H9 (cell line): ENCODE results near the gene RPL27A. TPM values are rescaled to one million over a fixed set of nuclear protein-coding genes. Genes with fewer than 3 reads are reported as not detected.

Experiments used
- DNase-seq: peaks from one replicate; pipeline ENCODE4 v3.0.0-alpha.2; 2017
- H2AFZ ChIP-seq: one replicate; pipeline ENCODE4 v1.6.1; 2013; ENCODE audit warnings: mild to moderate bottlenecking, low read length, control low read depth, moderate library complexity
- H2AK5ac ChIP-seq: 2 replicates; pipeline ENCODE4 v1.6.1; 2013; ENCODE audit warnings: low read length, control low read depth, mixed read lengths; ENCODE audit not compliant: insufficient read length
- H2BK120ac ChIP-seq: one replicate; pipeline ENCODE4 v1.6.1; 2013; ENCODE audit warnings: low read depth, mild to moderate bottlenecking, low read length, control low read depth, inconsistent platforms; ENCODE audit not compliant: poor library complexity, severe bottlenecking
- H2BK12ac ChIP-seq: 2 replicates; pipeline ENCODE4 v1.6.1; 2013; ENCODE audit warnings: low read length, control low read depth, mixed read lengths, low read depth; ENCODE audit not compliant: insufficient read length
- H2BK15ac ChIP-seq: 2 replicates; pipeline ENCODE4 v1.6.1; 2013; ENCODE audit warnings: low read depth, low read length, control low read depth
- H2BK20ac ChIP-seq: one replicate; pipeline ENCODE4 v1.6.1; 2013; ENCODE audit warnings: low read depth, mild to moderate bottlenecking, low read length, control low read depth, inconsistent platforms; ENCODE audit not compliant: poor library complexity, severe bottlenecking
- H2BK5ac ChIP-seq: 2 replicates; pipeline ENCODE4 v1.6.1; 2013; ENCODE audit warnings: low read length, control low read depth, mixed read lengths; ENCODE audit not compliant: insufficient read length
- H3K14ac ChIP-seq: 2 replicates; pipeline ENCODE4 v1.6.1; 2013; ENCODE audit warnings: low read length, control low read depth; ENCODE audit not compliant: insufficient read depth
- H3K18ac ChIP-seq: 2 replicates; pipeline ENCODE4 v1.6.1; 2013; ENCODE audit warnings: low read depth, mild to moderate bottlenecking, mixed read lengths, low read length, control low read depth; ENCODE audit not compliant: insufficient read length
- H3K23ac ChIP-seq: 2 replicates; pipeline ENCODE4 v1.6.1; 2013; ENCODE audit warnings: low read length, control low read depth, mixed read lengths, low read depth; ENCODE audit not compliant: insufficient read length
- H3K23me2 ChIP-seq: 2 replicates; pipeline ENCODE4 v1.6.1; 2013; ENCODE audit warnings: low read depth, mild to moderate bottlenecking, mixed read lengths, low read length, control low read depth; ENCODE audit not compliant: insufficient read length, poor library complexity, severe bottlenecking
- H3K27ac ChIP-seq: 2 replicates; pipeline ENCODE4 v1.5.1; 2013; ENCODE audit warnings: low read length, control low read depth, mixed read lengths, low read depth; ENCODE audit not compliant: insufficient read length
- H3K27me3 ChIP-seq: 2 replicates; pipeline ENCODE4 v1.6.1; 2013; ENCODE audit warnings: low read length, control low read depth, inconsistent platforms; ENCODE audit not compliant: insufficient read depth
- H3K4ac ChIP-seq: 2 replicates; pipeline ENCODE4 v1.6.1; 2013; ENCODE audit warnings: low read depth, mild to moderate bottlenecking, control low read depth, inconsistent platforms, low read length, moderate library complexity
- H3K4me1 ChIP-seq: 2 replicates; pipeline ENCODE4 v1.6.1; 2013; ENCODE audit warnings: low read length, control low read depth, inconsistent platforms; ENCODE audit not compliant: insufficient read depth
- H3K4me2 ChIP-seq: 2 replicates; pipeline ENCODE4 v1.6.1; 2013; ENCODE audit warnings: low read length, control low read depth, mixed read lengths; ENCODE audit not compliant: insufficient read length, insufficient read depth
- H3K56ac ChIP-seq: 2 replicates; pipeline ENCODE4 v1.6.1; 2013; ENCODE audit warnings: low read depth, mild to moderate bottlenecking, mixed read lengths, low read length, control low read depth; ENCODE audit not compliant: insufficient read length
- H3K79me1 ChIP-seq: 2 replicates; pipeline ENCODE4 v1.6.1; 2013; ENCODE audit warnings: low read depth, mild to moderate bottlenecking, moderate library complexity, low read length, control low read depth, inconsistent platforms; ENCODE audit not compliant: insufficient read depth, poor library complexity, severe bottlenecking
- H3K79me2 ChIP-seq: 2 replicates; pipeline ENCODE4 v1.6.1; 2013; ENCODE audit warnings: low read length, control low read depth, inconsistent platforms; ENCODE audit not compliant: insufficient read depth
- H3K9ac ChIP-seq: 2 replicates; pipeline ENCODE4 v1.6.1; 2013; ENCODE audit warnings: low read length, control low read depth, mixed read lengths; ENCODE audit not compliant: insufficient read length; ENCODE audit errors: extremely low read depth
- H3K9me3 ChIP-seq: one replicate; pipeline ENCODE4 v1.6.1; 2013; ENCODE audit warnings: low read depth, low read length, inconsistent platforms; ENCODE audit not compliant: control insufficient read depth
- H3T11ph ChIP-seq: one replicate; pipeline ENCODE4 v1.6.1; 2013; ENCODE audit warnings: mild to moderate bottlenecking, low read length, control low read depth, inconsistent platforms
- H4K20me1 ChIP-seq: one replicate; pipeline ENCODE4 v1.6.1; 2013; ENCODE audit not compliant: control insufficient read depth, insufficient read length, insufficient read depth
- H4K5ac ChIP-seq: 2 replicates; pipeline ENCODE4 v1.6.1; 2013; ENCODE audit warnings: low read depth, mild to moderate bottlenecking, mixed read lengths, low read length, control low read depth; ENCODE audit not compliant: insufficient read length
- H4K8ac ChIP-seq: replicated peaks from 2 replicates; pipeline ENCODE4 v1.6.1; 2013; ENCODE audit warnings: low read length, control low read depth, mixed read lengths, low read depth; ENCODE audit not compliant: insufficient read length
- H4K91ac ChIP-seq: 2 replicates; pipeline ENCODE4 v1.6.1; 2013; ENCODE audit warnings: low read depth, mild to moderate bottlenecking, moderate library complexity, mixed read lengths, low read length, control low read depth; ENCODE audit not compliant: insufficient read length
- H3K27ac Mint-ChIP-seq, 3 experiments: 2 replicates in 2 of 3; 3 replicates in 1 of 3; pipeline ENCODE4 v1.8.0; 2020 to 2021; ENCODE audit warnings: mixed read lengths in 3 of 3, mild to moderate bottlenecking in 1 of 3, moderate library complexity in 1 of 3
- H3K27me3 Mint-ChIP-seq: 2 replicates; pipeline ENCODE4 v1.8.0; 2021; ENCODE audit warnings: low read depth, mild to moderate bottlenecking, moderate library complexity, mixed read lengths
- H3K36me3 Mint-ChIP-seq, 3 experiments: 2 replicates in 2 of 3; 3 replicates in 1 of 3; pipeline ENCODE4 v1.8.0; 2020 to 2021; ENCODE audit warnings: low read depth in 3 of 3, mixed read lengths in 3 of 3; ENCODE audit not compliant: insufficient read depth in 1 of 3
- H3K4me1 Mint-ChIP-seq, 2 experiments: 2 replicates each; pipeline ENCODE4 v1.8.0; 2020; ENCODE audit warnings: mixed read lengths in 2 of 2
- H3K4me3 Mint-ChIP-seq, 2 experiments: 2 replicates in 1 of 2; 3 replicates in 1 of 2; pipeline ENCODE4 v1.8.0; 2020 to 2021; ENCODE audit warnings: mild to moderate bottlenecking in 2 of 2, mixed read lengths in 2 of 2, moderate library complexity in 1 of 2
- H3K9me3 Mint-ChIP-seq, 2 experiments: 2 replicates in 1 of 2; 3 replicates in 1 of 2; pipeline ENCODE4 v1.8.0; 2020; ENCODE audit warnings: mild to moderate bottlenecking in 2 of 2, mixed read lengths in 2 of 2, moderate library complexity in 1 of 2
- WGBS: extraction: QIAGEN DNeasy Blood & Tissue Kit; methylation state at CpG from one replicate; pipeline ENCODE4 v1.1.7; 2013; ENCODE audit warnings: missing lambda C conversion rate, low lambda C conversion rate, mixed read lengths; ENCODE audit not compliant: insufficient read length; ENCODE audit errors: extremely low coverage; 5-methylcytosine and 5-hydroxymethylcytosine counted together
- total RNA-seq: library from RNA; stranded (reverse); gene quantifications from 2 replicates; pipeline ENCODE4 v1.2.1, GENCODE V29; 2021
- TF ChIP-seq, protein P1 (sequence below): fragments of 200-600 bp; sonication (generic); conservative IDR thresholded peaks from 3 replicates; pipeline ENCODE4 v1.8.0; 2021; ENCODE audit warnings: antibody characterized with exemption, mild to moderate bottlenecking

RPL27A gene
- total RNA-seq, 1 experiment from 2014 or later = 1,152 TPM

DNA sequence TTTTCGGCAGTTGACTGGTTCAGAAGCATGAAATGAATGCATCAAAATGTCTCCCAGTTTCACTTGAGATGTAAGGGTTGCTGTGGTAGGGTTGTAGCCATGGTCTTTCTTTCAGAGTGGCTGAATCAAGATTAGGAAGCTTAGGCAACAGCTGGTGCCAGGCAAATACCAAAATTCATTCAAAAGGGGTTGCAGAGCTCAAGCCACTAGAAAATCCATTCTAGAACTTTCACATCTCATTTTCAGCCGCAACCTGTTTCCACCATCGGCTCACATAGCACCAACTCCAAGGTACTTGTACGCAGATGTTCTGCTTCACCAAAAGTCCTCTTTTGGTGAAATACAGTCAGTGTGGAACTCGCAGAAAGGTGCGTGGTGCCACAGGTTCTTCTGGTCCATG lies 48.1 kb upstream of the RPL27A start:
- Histone ChIP-seq H3K23me2 (no peaks in the 10 kb centered on the region), H3K27me3 (no peaks in the 10 kb centered on the region), H2BK12ac (no peak overlapping the region), H4K5ac (no peak overlapping the region), H3K4me1 (no peaks in the 10 kb centered on the region), H3K9ac (no peak overlapping the region), H2BK120ac (no peak overlapping the region), H3T11ph (no peak overlapping the region), H2AFZ (no peak overlapping the region), H3K4me2 (no peak overlapping the region), H2BK20ac (no peak overlapping the region), H3K14ac (no peak overlapping the region), H3K18ac (no peak overlapping the region), H2AK5ac (no peak overlapping the region), H3K9me3 (no peaks in the 10 kb centered on the region), H4K8ac (no peak overlapping the region), H3K56ac (no peak overlapping the region), H3K79me2 (no peaks in the 10 kb centered on the region), H3K27ac (no peak overlapping the region), H2BK5ac (no peak overlapping the region), H3K79me1 (no peaks in the 10 kb centered on the region), H4K91ac (no peak overlapping the region), H3K23ac (no peak overlapping the region), H2BK15ac (no peak overlapping the region), H3K4ac (no peak overlapping the region), H4K20me1 (no peaks in the 10 kb centered on the region)
- no CpG with 5 or more reads among the region's 6 CpGs for WGBS
- Mint-ChIP-seq H3K27me3 (no peaks in the 10 kb centered on the region; the same call in 1 of the 2 replicates), H3K4me3 (no peak overlapping the region), H3K4me1 (no peaks in the 10 kb centered on the region), H3K9me3 (peaks cover 0 to 3% of the 10 kb centered on the region in 2 experiments; a peak in 1 of 5 replicates), H3K36me3 (peaks cover 9 to 15% (median 10%) of the 10 kb centered on the region in 3 experiments; a peak in 6 of 7 replicates), H3K27ac (no peak overlapping the region)
- TF ChIP-seq, protein P1, sequence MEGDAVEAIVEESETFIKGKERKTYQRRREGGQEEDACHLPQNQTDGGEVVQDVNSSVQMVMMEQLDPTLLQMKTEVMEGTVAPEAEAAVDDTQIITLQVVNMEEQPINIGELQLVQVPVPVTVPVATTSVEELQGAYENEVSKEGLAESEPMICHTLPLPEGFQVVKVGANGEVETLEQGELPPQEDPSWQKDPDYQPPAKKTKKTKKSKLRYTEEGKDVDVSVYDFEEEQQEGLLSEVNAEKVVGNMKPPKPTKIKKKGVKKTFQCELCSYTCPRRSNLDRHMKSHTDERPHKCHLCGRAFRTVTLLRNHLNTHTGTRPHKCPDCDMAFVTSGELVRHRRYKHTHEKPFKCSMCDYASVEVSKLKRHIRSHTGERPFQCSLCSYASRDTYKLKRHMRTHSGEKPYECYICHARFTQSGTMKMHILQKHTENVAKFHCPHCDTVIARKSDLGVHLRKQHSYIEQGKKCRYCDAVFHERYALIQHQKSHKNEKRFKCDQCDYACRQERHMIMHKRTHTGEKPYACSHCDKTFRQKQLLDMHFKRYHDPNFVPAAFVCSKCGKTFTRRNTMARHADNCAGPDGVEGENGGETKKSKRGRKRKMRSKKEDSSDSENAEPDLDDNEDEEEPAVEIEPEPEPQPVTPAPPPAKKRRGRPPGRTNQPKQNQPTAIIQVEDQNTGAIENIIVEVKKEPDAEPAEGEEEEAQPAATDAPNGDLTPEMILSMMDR = no peak
- DNase-seq = no peak
